ENCODE results near the gene TBX21.

GRCh38 chr17:47774331-47774730 lies 41.3 kb downstream of the TBX21 start:
- TF ChIP-seq TCF7 (IDR thresholded peaks at IDR 0.05; ENCODE audit: borderline replicate concordance) (no peak), MBD1 (CRISPR knock-in tag; IDR thresholded peaks at IDR 0.05) (no peak), ZNF830 (CRISPR knock-in tag; IDR thresholded peaks at IDR 0.05) (no peak), KLF13 (tag; IDR thresholded peaks at IDR 0.05; ENCODE audit: borderline replicate concordance, low read depth) (no peak)

Data from K562 (cell line).